B cell (primary cell): Measurements from ENCODE around the gene OR2T8. TPM values are rescaled to one million over a fixed set of nuclear protein-coding genes. Genes with fewer than 3 reads are reported as not detected.

Experiments used
- ATAC-seq: fragments of 200-7000 bp; cut with Tn5 transposase; one replicate; pipeline ENCODE4 v1.10.0; 2021; ENCODE audit warnings: low read depth, mild to moderate bottlenecking, moderate number of reproducible peaks, moderate library complexity
- CTCF ChIA-PET: fragments of 350-600 bp; sonication (Branson Sonifier 250); formaldehyde crosslinking; loops from one replicate; lab custom pipeline; 2021; ENCODE audit warnings: antibody characterized with exemption, inconsistent platforms; lab: Charles Lee
- POLR2A ChIA-PET: fragments of 350-600 bp; sonication (Branson Sonifier 250); formaldehyde crosslinking; loops from one replicate; lab custom pipeline; 2021; ENCODE audit warnings: antibody characterized with exemption; lab: Charles Lee
- DNase-seq: peaks from one replicate; pipeline ENCODE4 v3.0.0; 2013
- H2AFZ ChIP-seq: 2 replicates; pipeline ENCODE4 v1.6.1; 2012; ENCODE audit warnings: mild to moderate bottlenecking, low read depth, low read length; ENCODE audit not compliant: insufficient read depth, poor library complexity, severe bottlenecking
- H3K27ac ChIP-seq, 2 donors: 1 replicate in 1 of 2; 2 replicates in 1 of 2; pipeline ENCODE4 v1.5.1; 2012 to 2013; ENCODE audit warnings: low read length in 2 of 2, mild to moderate bottlenecking in 2 of 2, moderate library complexity in 1 of 2
- H3K27me3 ChIP-seq, 4 experiments: fragments of 200-600 bp in 1 of 4; sonication (generic) in 1 of 4; replicated peaks in 1 of 4; 1 replicate in 2 of 4; 2 replicates in 2 of 4; pipeline versions ENCODE4 v1.6.1 to v1.7.0; 2013 to 2016; ENCODE audit warnings: low read length in 3 of 4, mild to moderate bottlenecking in 2 of 4, mixed read lengths in 1 of 4, moderate library complexity in 1 of 4; ENCODE audit not compliant: insufficient read depth in 4 of 4, control insufficient read depth in 3 of 4; ENCODE audit errors: control extremely low read depth in 1 of 4
- H3K36me3 ChIP-seq, 2 experiments: replicated peaks in 1 of 2; 1 replicate in 1 of 2; 2 replicates in 1 of 2; pipeline versions ENCODE4 v1.6.1 to v1.7.1; 2013; ENCODE audit warnings: low read length in 1 of 2; ENCODE audit not compliant: insufficient read depth in 2 of 2, control insufficient read depth in 1 of 2; ENCODE audit errors: control extremely low read depth in 1 of 2, extremely low read depth in 1 of 2
- H3K4me1 ChIP-seq, 2 donors: fragments of 200-600 bp in 1 of 2; sonication (generic) in 1 of 2; 1 replicate in 1 of 2; 2 replicates in 1 of 2; pipeline versions ENCODE4 v1.5.1 to v1.6.1; 2013 to 2017; ENCODE audit warnings: low read length in 2 of 2; ENCODE audit not compliant: control insufficient read depth in 2 of 2, insufficient read depth in 2 of 2
- H3K4me2 ChIP-seq: replicated peaks from 2 replicates; pipeline ENCODE3; 2012; ENCODE audit warnings: mild to moderate bottlenecking, low read depth, low read length; ENCODE audit not compliant: poor library complexity, severe bottlenecking
- H3K4me3 ChIP-seq, 5 experiments: fragments of 200-600 bp in 1 of 5; sonication (generic) in 1 of 5; 1 replicate in 3 of 5; 2 replicates in 2 of 5; pipeline versions ENCODE4 v1.5.1 to v1.7.0; 2011 to 2016; ENCODE audit warnings: low read length in 4 of 5, mild to moderate bottlenecking in 4 of 5, low read depth in 2 of 5, control low read depth in 1 of 5, moderate library complexity in 1 of 5; ENCODE audit not compliant: insufficient read depth in 1 of 5; ENCODE audit errors: control extremely low read depth in 1 of 5, extremely low read depth in 1 of 5
- H3K79me2 ChIP-seq: fragments of 200-600 bp; sonication (generic); one replicate; pipeline ENCODE4 v1.6.0; 2016; ENCODE audit warnings: low read length; ENCODE audit not compliant: control insufficient read depth, insufficient read depth
- H3K9ac ChIP-seq: fragments of 200-600 bp; sonication (generic); 2 replicates; pipeline ENCODE4 v1.6.1; 2017; ENCODE audit warnings: mild to moderate bottlenecking, low read length, moderate library complexity
- H3K9me3 ChIP-seq, 3 donors: one replicate each; pipeline versions ENCODE4 v1.6.1 to v1.7.1; 2013; ENCODE audit warnings: low read length in 2 of 3; ENCODE audit not compliant: control insufficient read depth in 2 of 3, insufficient read depth in 1 of 3; ENCODE audit errors: control extremely low read depth in 1 of 3
- H4K20me1 ChIP-seq: 2 replicates; pipeline ENCODE4 v1.6.0; 2012; ENCODE audit warnings: mild to moderate bottlenecking, low read length; ENCODE audit not compliant: insufficient read depth, control insufficient read depth, poor library complexity, severe bottlenecking
- H3K27ac Mint-ChIP-seq: one replicate; pipeline ENCODE4 v1.8.0; 2021; ENCODE audit warnings: mixed read lengths
- H3K27me3 Mint-ChIP-seq: one replicate; pipeline ENCODE4 v1.8.0; 2021; ENCODE audit warnings: mixed read lengths
- H3K4me1 Mint-ChIP-seq: one replicate; pipeline ENCODE4 v1.8.0; 2021; ENCODE audit warnings: mixed read lengths
- H3K4me3 Mint-ChIP-seq: one replicate; pipeline ENCODE4 v1.8.0; 2021; ENCODE audit warnings: mixed read lengths
- H3K9me3 Mint-ChIP-seq: one replicate; pipeline ENCODE4 v1.8.0; 2022; ENCODE audit warnings: mixed read lengths; ENCODE audit not compliant: insufficient read depth
- CTCF ChIP-seq: fragments of 200-600 bp; IDR thresholded peaks from one replicate; pipeline ENCODE4 v1.8.0; 2022; ENCODE audit warnings: antibody characterized with exemption, mild to moderate bottlenecking
- EZH2 ChIP-seq: IDR thresholded peaks from 2 replicates; pipeline ENCODE4 v1.6.1; 2012; ENCODE audit warnings: borderline replicate concordance, low read depth, mild to moderate bottlenecking, moderate library complexity, low read length; ENCODE audit not compliant: insufficient read depth, poor library complexity, severe bottlenecking
- WGBS: methylation state at CpG from one replicate; pipeline ENCODE4 v1.1.5; 2013; ENCODE audit warnings: missing lambda C conversion rate; ENCODE audit not compliant: insufficient coverage; 5-methylcytosine and 5-hydroxymethylcytosine counted together
- intact Hi-C: fragments of 100-400 bp; cut with micrococcal nuclease; formaldehyde crosslinking; loops from one replicate; pipeline ENCODE4 v1.10.0; 2022
- polyA plus RNA-seq: library from polyadenylated mRNA; depleted of rRNA; stranded (reverse); fragments of >200 nt; gene quantifications from 2 replicates; pipeline ENCODE4 v1.2.3, GENCODE V29; 2012
- total RNA-seq, 2 donors: library from RNA; stranded (reverse); fragments of 120-200 nt in 1 of 2; gene quantifications; 1 replicate in 1 of 2; 2 replicates in 1 of 2; pipeline versions ENCODE4 v1.2.3 to v1.2.4, GENCODE V29; 2013 to 2022

OR2T8 gene
- total and polyA plus RNA-seq, 2 donors (not counting 1 experiment from before 2014, with no cell fraction given) = 0.67 TPM; not detected in 1

GRCh38 chr1:247906504-247907047, 13.5 kb upstream of the OR2T8 start:
- peaks cover 0 to 12% (median 4%) of the 10 kb centered on the region in 3 donors for H3K9me3 ChIP-seq
- Mint-ChIP-seq H3K9me3 (peaks cover 5% of the 10 kb centered on the region), H3K27ac (peak overlapping the region; percentile 71), H3K4me3 (peak overlapping the region; percentile 78), H3K27me3 (no peaks in the 10 kb centered on the region), H3K4me1 (peaks cover 25% of the 10 kb centered on the region)
- H3K4me3 ChIP-seq = peak overlapping the region; percentile 0 to 68 (median 53)
- TF ChIP-seq EZH2 (no peak), CTCF (peak; percentile 51)
- H3K36me3 ChIP-seq = no peaks in the 10 kb centered on the region
- no peaks in the 10 kb centered on the region for H3K79me2 ChIP-seq
- peak; percentile 17 for ATAC-seq
- H4K20me1 ChIP-seq = no peaks in the 10 kb centered on the region
- ChIA-PET POLR2A (no interaction called here), CTCF (interaction anchor here (0.8 kb wide), 1 partner anchor 48 kb away, joined by 3 read pairs; no protein-coding TSS in a partner anchor)
- intact Hi-C loops = no loop called here
- no CpG with 5 or more reads among the region's 7 CpGs for WGBS
- H3K27ac ChIP-seq = peak overlapping the region in 1 of 2 donors; percentile 43
- peak overlapping the region; percentile 71 for H3K4me2 ChIP-seq
- peak; percentile 40 for DNase-seq
- H3K9ac ChIP-seq = peak overlapping the region; percentile 60
- H3K4me1 ChIP-seq = peaks cover 8 to 11% of the 10 kb centered on the region in 2 donors
- H2AFZ ChIP-seq = peak overlapping the region; percentile 36
- no peaks in the 10 kb centered on the region for H3K27me3 ChIP-seq

- Histone ChIP-seq H3K9me3 (peaks cover 0 to 12% (median 4%) of the 10 kb centered on the region in 3 donors), H4K20me1 (no peaks in the 10 kb centered on the region), H3K27ac (no peak overlapping the region), H3K27me3 (no peaks in the 10 kb centered on the region), H3K79me2 (no peaks in the 10 kb centered on the region), H3K4me3 (no peak overlapping the region), H3K36me3 (no peaks in the 10 kb centered on the region), H3K9ac (no peak overlapping the region), H2AFZ (no peak overlapping the region), H3K4me1 (peaks cover 8 to 11% of the 10 kb centered on the region in 2 donors), H3K4me2 (no peak overlapping the region)
- ChIA-PET POLR2A (no interaction called here), CTCF (no interaction called here)
- intact Hi-C loops = no loop called here
- TF ChIP-seq CTCF (no peak), EZH2 (no peak)
- Mint-ChIP-seq H3K27me3 (no peaks in the 10 kb centered on the region), H3K4me1 (peaks cover 26% of the 10 kb centered on the region), H3K27ac (no peak overlapping the region), H3K4me3 (no peak overlapping the region), H3K9me3 (peaks cover 4% of the 10 kb centered on the region)
- ATAC-seq = no peak
- 57% methylated on average over 4 of the region's 5 CpGs for WGBS
- no peak for DNase-seq
Observed at GRCh38 chr1:247908766-247909165, 11.3 kb upstream of the OR2T8 start.
